Muscle of leg (tissue), 11 donors: Measurements from ENCODE around the gene NAPSA. TPM values are rescaled to one million over a fixed set of nuclear protein-coding genes. Genes with fewer than 3 reads are reported as not detected.
"Not testable (repeated sequence)": the region's sequence is repeated elsewhere in the genome, so short reads cannot be mapped to it uniquely, and the experiment has no call there.

ENCODE experiments used
- DNase-seq: peaks from one replicate; pipeline ENCODE4 v3.0.0; 2013
- H3K27ac ChIP-seq: one replicate; pipeline ENCODE4 v1.5.1; 2013; ENCODE audit warnings: mild to moderate bottlenecking, low read length, control low read depth
- H3K27me3 ChIP-seq: one replicate; pipeline ENCODE4 v1.6.1; 2013; ENCODE audit warnings: low read length; ENCODE audit not compliant: control insufficient read depth, insufficient read depth
- H3K36me3 ChIP-seq: one replicate; pipeline ENCODE4 v1.6.1; 2013; ENCODE audit warnings: low read length; ENCODE audit not compliant: control insufficient read depth, insufficient read depth
- H3K4me1 ChIP-seq: one replicate; pipeline ENCODE4 v1.6.1; 2013; ENCODE audit warnings: low read length; ENCODE audit not compliant: control insufficient read depth, insufficient read depth
- H3K4me3 ChIP-seq: one replicate; pipeline ENCODE4 v1.5.1; 2013; ENCODE audit warnings: low read length, control low read depth
- H3K9me3 ChIP-seq: replicated peaks from 2 replicates; pipeline ENCODE4 v1.6.1; 2013; ENCODE audit warnings: low read depth, low read length; ENCODE audit not compliant: control insufficient read depth
- WGBS: methylation state at CpG from one replicate; pipeline ENCODE4 v1.1.5; 2013; ENCODE audit warnings: missing lambda C conversion rate; ENCODE audit not compliant: insufficient coverage; 5-methylcytosine and 5-hydroxymethylcytosine counted together
- polyA plus RNA-seq, 8 donors: library from polyadenylated mRNA; unstranded; fragments of 120-200 nt; gene quantifications; one replicate each; pipeline versions ENCODE4 v1.2.1 to v1.2.3, GENCODE V29; 2013; ENCODE audit warnings: inconsistent platforms in 1 of 8, low replicate concordance in 1 of 8; ENCODE audit not compliant: insufficient read length in 8 of 8, insufficient read depth in 1 of 8
- total RNA-seq: library from RNA; stranded (reverse); fragments of 120-200 nt; gene quantifications from one replicate; pipeline ENCODE4 v1.2.4, GENCODE V29; 2013

The NAPSA gene
- total and polyA plus RNA-seq, 9 donors, result 0.29 to 1.7 (median 0.56) TPM

GRCh38 chr19:50401605-50402450 is 36.4 kb upstream of the NAPSA start:
- Histone ChIP-seq H3K4me1 (no peaks in the 10 kb centered on the region), H3K4me3 (no peak overlapping the region), H3K27me3 (no peaks in the 10 kb centered on the region), H3K36me3 (peaks cover 38% of the 10 kb centered on the region), H3K9me3 (no peaks in the 10 kb centered on the region), H3K27ac (no peak overlapping the region)
- 92% methylated on average over 45 of the region's 48 CpGs for WGBS
- DNase-seq, result no peak

GRCh38 chr19:50399368-50399745 is 33.9 kb upstream of the NAPSA start:
- no peaks in the 10 kb centered on the region for H3K27me3 ChIP-seq
- no peak overlapping the region for H3K4me3 ChIP-seq
- 100% methylated on average over 3 of the region's 10 CpGs for WGBS
- H3K36me3 ChIP-seq, result peaks cover 24% of the 10 kb centered on the region
- DNase-seq, result no peak
- H3K27ac ChIP-seq, result no peak overlapping the region
- H3K4me1 ChIP-seq, result no peaks in the 10 kb centered on the region
- H3K9me3 ChIP-seq, result no peaks in the 10 kb centered on the region

- no peak overlapping the region for H3K27ac ChIP-seq
- H3K4me1 ChIP-seq, result no peaks in the 10 kb centered on the region
- H3K4me3 ChIP-seq, result no peak overlapping the region
- no peaks in the 10 kb centered on the region for H3K27me3 ChIP-seq
- DNase-seq, result no peak
- peaks cover 24% of the 10 kb centered on the region for H3K36me3 ChIP-seq
- 92% methylated on average over 8 of the region's 13 CpGs for WGBS
- H3K9me3 ChIP-seq, result no peaks in the 10 kb centered on the region
Observed at GRCh38 chr19:50398675-50399367, 33.4 kb upstream of the NAPSA start.

- Histone ChIP-seq H3K4me3 (no peak overlapping the region), H3K27ac (no peak overlapping the region), H3K9me3 (no peaks in the 10 kb centered on the region), H3K4me1 (no peaks in the 10 kb centered on the region), H3K36me3 (peaks cover 5% of the 10 kb centered on the region), H3K27me3 (no peaks in the 10 kb centered on the region)
- WGBS, result no CpG with 5 or more reads among the region's 9 CpGs
- no peak for DNase-seq
Observed at GRCh38 chr19:50394017-50394416, 28.6 kb upstream of the NAPSA start.

GRCh38 chr19:50393589-50393988 is 28.1 kb upstream of the NAPSA start:
- Histone ChIP-seq H3K4me3 (no peak overlapping the region), H3K4me1 (no peaks in the 10 kb centered on the region), H3K27me3 (no peaks in the 10 kb centered on the region), H3K9me3 (no peaks in the 10 kb centered on the region), H3K36me3 (peaks cover 2% of the 10 kb centered on the region), H3K27ac (no peak overlapping the region)
- DNase-seq, result no peak
- 78% methylated on average over 3 of the region's 4 CpGs for WGBS

- Histone ChIP-seq H3K4me1 (no peaks in the 10 kb centered on the region), H3K27ac (no peak overlapping the region), H3K36me3 (peaks cover 3% of the 10 kb centered on the region), H3K27me3 (no peaks in the 10 kb centered on the region), H3K9me3 (no peaks in the 10 kb centered on the region), H3K4me3 (no peak overlapping the region)
- WGBS, result no CpG with 5 or more reads among the region's 5 CpGs
- no peak for DNase-seq
Observed at GRCh38 chr19:50392759-50393158, 27.3 kb upstream of the NAPSA start.

GRCh38 chr19:50390952-50391351 is 25.5 kb upstream of the NAPSA start:
- 97% methylated on average over 15 of the region's 23 CpGs for WGBS

GRCh38 chr19:50390295-50390694 is 24.9 kb upstream of the NAPSA start:
- not testable (repeated sequence) for H3K9me3 ChIP-seq, H3K4me1 ChIP-seq, H3K36me3 ChIP-seq, DNase-seq, H3K27me3 ChIP-seq, H3K27ac ChIP-seq, H3K4me3 ChIP-seq
- no CpG with 5 or more reads among the region's 3 CpGs for WGBS

More at GRCh38 chr19:50390952-50391351, 25.5 kb upstream of the NAPSA start:
- not testable (repeated sequence) for H3K4me1 ChIP-seq, H3K27ac ChIP-seq, H3K27me3 ChIP-seq, H3K4me3 ChIP-seq, DNase-seq, H3K36me3 ChIP-seq, H3K9me3 ChIP-seq

GRCh38 chr19:50387868-50388245 is 22.4 kb upstream of the NAPSA start:
- Histone ChIP-seq H3K9me3 (no peaks in the 10 kb centered on the region), H3K4me3 (no peak overlapping the region), H3K36me3 (peaks cover 7% of the 10 kb centered on the region), H3K27me3 (no peaks in the 10 kb centered on the region), H3K4me1 (peaks cover 17% of the 10 kb centered on the region), H3K27ac (no peak overlapping the region)
- 96% methylated on average over 5 of the region's 8 CpGs for WGBS
- DNase-seq, result no peak

- 79% methylated on average over 16 of the region's 21 CpGs for WGBS
Observed at GRCh38 chr19:50387176-50387867, 21.9 kb upstream of the NAPSA start.

More at GRCh38 chr19:50387176-50387867, 21.9 kb upstream of the NAPSA start:
- H3K27me3 ChIP-seq, result no peaks in the 10 kb centered on the region
- no peaks in the 10 kb centered on the region for H3K9me3 ChIP-seq
- DNase-seq, result no peak
- no peak overlapping the region for H3K27ac ChIP-seq
- no peak overlapping the region for H3K4me3 ChIP-seq
- H3K4me1 ChIP-seq, result peaks cover 17% of the 10 kb centered on the region
- peaks cover 12% of the 10 kb centered on the region for H3K36me3 ChIP-seq
